GM18498 (cell line): Measurements from ENCODE around the gene GRPR.
"Not testable (repeated sequence)": the region's sequence is repeated elsewhere in the genome, so short reads cannot be mapped to it uniquely, and the experiment has no call there.

ENCODE experiments used
- ATAC-seq: cut with Tn5 transposase; IDR thresholded peaks from one replicate; pipeline ENCODE4 v1.9.1; 2021; ENCODE audit warnings: mild to moderate bottlenecking, moderate library complexity; ENCODE audit not compliant: unreplicated experiment

Gene GRPR

DNA sequence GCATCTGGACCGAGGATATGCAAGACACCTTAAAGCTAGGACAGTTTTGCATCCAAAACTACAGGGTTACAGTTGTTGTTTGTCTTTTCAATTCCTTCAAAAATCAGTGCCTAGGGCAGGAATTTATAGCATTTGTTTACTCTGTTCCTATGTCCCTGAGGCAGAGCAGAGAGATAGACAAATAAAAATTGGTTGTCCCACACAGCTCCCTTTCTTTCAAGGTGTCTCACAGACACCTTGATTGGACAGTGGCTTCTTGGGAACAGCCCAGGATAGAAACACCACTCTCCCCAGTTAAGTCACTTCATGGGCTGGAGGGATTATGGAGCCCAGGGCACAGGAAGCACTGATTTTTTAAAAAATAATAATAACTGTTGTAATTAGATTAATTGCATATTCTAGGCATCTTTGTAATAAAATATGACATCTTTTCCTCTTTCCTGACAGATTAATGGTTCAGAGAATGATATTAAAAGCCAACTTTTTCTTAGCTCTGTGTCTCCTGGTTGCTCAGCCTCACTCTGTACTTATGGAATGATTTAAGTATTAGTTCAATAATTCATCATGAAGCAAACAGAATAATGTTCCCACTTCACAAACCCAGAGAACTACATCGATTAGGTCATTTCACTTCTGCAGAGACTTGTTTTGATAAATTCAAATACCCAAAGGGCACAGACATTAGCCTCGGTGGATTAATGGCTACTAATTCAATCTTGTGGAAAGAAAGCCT, 52.1 kb downstream of the GRPR start:
- ATAC-seq: no peak

DNA sequence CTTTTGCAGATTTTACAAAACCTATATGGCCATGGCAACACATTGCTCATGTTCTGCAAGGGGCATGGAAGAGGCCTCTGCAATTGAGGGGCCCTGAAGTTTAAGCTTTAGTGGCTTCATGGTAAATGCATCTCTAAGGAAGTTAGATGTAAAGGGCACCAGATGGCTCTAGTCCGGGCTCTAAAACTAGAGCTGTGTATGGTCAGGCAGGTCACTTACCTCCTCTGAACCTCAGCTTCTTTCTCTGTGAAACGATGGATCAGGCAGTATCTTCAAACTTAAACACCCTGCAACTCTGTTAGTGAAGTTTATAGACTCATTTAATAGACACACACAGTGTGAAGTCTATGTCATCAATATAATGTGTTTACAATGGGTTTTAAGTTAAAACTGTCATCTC, 53.9 kb downstream of the GRPR start:
- no peak for ATAC-seq

DNA sequence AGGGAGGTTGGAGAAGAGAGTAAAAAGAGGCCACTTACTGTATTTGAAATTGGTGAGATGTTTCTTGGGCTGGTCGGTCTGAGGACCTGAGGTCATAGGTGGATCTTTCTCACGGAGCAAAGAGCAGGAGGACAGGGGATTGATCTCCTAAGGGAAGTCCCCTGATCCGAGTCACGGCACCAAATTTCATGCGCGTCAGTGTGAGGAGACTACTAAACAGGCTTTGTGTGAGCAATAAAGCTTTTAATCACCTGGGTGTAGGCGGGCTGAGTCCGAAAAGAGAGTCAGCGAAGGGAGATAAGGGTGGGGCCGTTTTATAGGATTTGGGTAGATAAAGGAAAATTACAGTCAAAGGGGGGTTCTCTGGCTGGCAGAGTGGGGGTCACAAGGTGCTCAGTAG, 60.5 kb downstream of the GRPR start:
- ATAC-seq: not testable (repeated sequence)

DNA sequence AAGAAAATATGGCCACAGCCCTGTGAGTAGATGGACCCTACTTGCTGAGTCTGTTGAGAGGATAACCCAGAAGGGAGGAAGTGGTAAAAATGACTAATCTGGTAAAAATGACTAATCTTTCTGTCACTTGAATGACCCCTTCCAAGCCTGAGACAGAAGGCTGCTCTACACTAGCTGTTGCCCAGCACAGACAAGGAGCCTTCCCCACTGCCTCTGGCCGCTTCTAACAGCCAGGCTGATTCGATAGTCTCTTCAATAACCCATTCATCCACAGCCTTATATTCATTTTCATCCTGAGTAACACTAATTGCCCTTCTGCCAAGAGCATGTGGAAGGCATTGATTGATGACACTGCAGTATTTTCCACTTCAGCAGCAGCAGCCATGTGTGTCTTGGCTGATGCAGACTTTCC, 62.4 kb downstream of the GRPR start:
- ATAC-seq: peak; percentile 84

DNA sequence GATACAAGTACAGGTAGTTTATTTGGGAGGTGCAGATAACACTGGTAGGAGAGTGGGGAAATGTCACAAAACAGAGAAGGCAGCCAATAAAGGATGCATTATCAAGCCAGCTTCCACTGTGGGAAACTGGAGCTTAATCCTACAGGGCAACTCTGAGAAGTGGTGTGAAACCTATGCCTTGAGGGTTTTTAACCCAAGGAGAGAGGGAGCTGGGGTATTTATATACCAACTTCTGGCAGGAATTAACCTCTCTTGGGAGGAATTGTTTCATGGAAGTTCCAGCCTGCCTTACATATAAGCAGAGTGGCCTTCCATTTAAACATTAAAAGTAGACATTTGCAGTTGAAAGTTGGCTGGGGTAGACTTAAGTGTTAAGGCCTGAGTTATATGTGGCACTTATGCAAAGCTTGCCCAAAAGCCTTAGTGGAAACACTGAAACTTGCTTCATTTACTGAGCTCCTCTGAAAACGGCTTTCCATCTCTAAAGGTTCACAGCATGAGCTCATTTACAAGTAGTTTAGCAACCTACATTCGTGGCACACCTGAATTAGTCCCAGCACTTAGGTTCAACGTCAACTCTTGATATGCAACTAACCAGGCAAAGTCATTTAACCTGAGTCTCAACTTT, 63.1 kb downstream of the GRPR start:
- no peak for ATAC-seq

DNA sequence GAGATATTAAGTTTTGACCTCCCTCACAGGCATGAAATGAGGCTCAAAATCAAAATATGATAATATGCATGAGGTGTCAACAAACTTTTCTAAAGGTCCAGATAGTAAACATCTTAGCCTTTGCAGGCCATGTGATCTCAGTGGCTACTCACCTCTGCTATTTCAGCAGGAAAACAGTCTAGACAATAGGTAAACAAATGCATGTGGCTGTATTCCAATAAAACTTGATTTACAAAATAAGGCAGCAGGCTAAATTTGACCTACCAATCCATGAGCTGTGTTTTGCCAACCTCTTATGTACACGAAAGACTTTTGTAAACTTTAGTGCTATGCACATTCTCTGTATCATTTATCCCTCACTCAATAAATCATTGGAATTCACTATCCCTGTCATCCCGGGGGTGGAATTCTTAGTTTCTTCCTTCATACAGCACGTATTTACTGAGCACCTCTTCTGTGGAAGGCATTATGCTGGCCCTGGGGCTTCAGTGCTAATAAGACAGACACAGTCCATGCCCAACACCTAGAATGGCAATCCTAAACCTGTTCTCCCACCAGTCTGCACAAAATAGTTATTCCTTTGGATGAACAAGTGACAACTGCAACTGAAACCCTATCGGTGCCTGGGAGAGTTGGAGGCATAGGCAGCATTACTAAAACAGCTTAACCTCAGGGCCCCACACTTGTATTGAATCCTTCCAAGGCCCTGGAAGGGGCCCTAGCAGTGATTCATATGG, 63.8 kb downstream of the GRPR start:
- no peak for ATAC-seq

DNA sequence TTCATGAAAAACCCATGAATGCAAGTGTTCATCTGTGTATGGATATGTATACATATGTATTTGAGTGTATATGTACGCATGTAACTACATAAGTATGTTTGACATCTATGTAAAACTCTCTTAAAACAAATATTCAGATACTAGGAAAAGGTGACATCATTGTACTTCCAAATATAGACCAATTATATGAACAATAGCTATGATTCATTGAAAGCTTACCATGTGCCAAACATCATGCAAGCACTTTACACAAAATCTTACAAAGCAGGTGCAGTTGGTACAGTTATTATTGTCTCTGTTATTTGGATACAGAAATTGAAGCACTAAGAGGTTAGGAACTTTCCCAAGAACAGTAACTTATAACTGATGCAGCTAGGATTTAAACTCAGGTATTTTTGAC, 65.3 kb downstream of the GRPR start:
- ATAC-seq: no peak

DNA sequence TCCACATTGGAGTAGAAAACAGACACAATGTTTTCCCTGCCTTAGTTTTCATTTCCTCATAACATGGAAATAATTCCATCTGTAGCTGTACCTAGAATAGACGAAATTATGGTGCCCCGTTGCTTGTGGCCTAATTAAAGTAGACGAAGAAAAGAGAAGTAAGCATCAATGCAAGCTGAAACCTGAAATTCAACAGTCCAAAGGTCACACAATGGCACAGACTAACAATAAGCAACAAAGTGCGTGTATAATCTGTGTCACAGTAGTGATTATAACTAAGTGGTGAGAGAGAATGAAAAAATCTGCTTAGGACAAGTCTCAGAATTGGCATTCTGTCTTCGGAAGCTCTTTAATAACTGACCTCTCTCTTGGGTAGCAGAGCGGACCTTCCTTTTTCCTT, 68.2 kb downstream of the GRPR start:
- ATAC-seq: no peak

DNA sequence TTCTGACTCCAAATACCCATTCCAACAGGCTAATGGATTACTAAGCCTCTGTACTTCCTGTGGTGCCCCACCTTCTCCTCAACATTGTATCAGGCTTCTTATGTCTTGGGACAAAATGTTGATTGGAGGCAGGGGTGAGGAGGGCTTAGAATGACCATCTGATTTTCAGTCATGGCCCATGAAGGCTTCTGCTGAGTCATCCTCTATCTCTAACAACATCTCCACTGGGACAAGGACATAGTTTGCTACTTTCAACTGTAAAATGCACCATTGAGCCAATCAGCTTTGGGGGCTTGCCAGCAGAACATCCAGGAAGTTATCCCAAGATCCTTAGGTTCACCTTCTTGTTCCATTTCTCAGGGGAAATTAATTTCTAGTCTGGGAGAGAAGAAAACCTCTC, 73.5 kb downstream of the GRPR start:
- no peak for ATAC-seq

DNA sequence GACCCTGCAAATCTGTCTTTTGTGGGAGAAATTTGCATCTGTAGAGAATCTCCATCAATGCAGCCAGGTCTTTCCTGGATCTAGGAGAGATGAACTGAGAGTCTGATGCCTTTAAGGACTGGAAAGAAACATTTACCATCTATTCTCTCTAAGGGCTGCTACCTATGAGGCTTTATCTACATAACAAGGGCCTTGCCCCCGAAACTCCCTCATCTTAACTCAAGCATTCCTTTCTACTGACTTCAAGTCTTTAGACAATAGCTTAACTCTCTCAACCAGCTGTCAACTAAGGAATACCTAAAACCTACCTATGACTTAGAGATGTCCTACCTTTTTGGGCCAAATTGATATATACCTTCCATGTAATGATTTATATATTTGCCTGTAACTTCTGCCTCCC, 76.0 kb downstream of the GRPR start:
- ATAC-seq: no peak

DNA sequence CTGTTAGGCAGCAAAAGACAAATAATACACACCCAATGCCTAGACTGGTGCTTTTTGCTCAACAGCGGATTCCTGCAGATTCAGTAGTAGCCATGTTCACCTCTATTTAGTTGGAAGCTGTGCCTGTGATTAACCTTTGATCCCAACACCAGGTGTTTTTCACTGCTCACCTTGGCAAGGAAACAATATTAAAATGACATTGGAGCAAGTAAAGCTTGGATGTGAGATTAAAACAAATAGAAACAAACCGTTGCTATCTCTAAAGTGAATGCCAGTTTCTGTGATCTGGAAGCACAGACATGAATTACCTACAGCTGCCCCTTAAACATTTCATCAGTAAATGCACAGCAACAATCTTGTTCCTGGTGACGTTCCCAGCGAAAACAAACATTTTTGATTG, 79.6 kb downstream of the GRPR start:
- no peak for ATAC-seq
